Stimulated activated effector memory CD8-positive, alpha-beta T cell treated with anti-CD3 and anti-CD28 coated beads, Interleukin-12 subunit alpha, Interleukin-12 subunit beta, amount 100 ng/mL, for 72 hours (primary cell): ENCODE data around the gene TMEM59.

ENCODE experiments used
- ATAC-seq: fragments of 150-1000 bp; cut with Tn5 transposase; 2 replicates; pipeline ENCODE4 v1.10.0; 2021
- DNase-seq, 2 donors: peaks; one replicate each; pipeline ENCODE4 v3.0.0; 2021 to 2022; ENCODE audit warnings: low spot score in 2 of 2
- H3K27ac Mint-ChIP-seq: one replicate; pipeline ENCODE4 v1.8.0; 2022; ENCODE audit warnings: mild to moderate bottlenecking, mixed read lengths
- H3K36me3 Mint-ChIP-seq: one replicate; pipeline ENCODE4 v1.8.0; 2022; ENCODE audit warnings: mild to moderate bottlenecking, mixed read lengths
- H3K4me1 Mint-ChIP-seq: one replicate; pipeline ENCODE4 v1.8.0; 2022; ENCODE audit warnings: mixed read lengths
- H3K4me3 Mint-ChIP-seq: one replicate; pipeline ENCODE4 v1.8.0; 2022; ENCODE audit warnings: mild to moderate bottlenecking, mixed read lengths
- H3K9me3 Mint-ChIP-seq: one replicate; pipeline ENCODE4 v1.8.0; 2022; ENCODE audit warnings: mixed read lengths

TMEM59 gene

DNA sequence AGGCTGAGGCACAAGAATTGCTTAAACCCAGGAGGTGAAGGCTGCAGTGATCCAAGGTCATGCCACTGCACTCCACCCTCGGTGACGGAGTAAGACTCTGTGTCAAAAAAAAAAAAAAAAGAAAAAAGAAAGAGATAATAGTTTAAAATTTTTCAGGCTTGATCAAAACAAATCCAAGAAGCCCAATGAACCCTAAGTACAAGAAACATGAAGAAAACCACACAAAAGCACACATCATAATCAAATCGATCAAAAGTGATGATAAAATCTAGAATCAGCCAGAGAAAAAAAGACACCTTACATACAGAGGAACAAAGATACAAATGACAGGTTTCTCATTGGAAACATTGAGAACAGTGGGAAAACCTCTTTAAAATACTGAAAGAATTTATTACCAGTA lies 66.5 kb downstream of the TMEM59 start:
- Mint-ChIP-seq H3K9me3 (no peaks in the 10 kb centered on the region), H3K4me1 (no peaks in the 10 kb centered on the region), H3K27ac (no peak overlapping the region), H3K4me3 (no peak overlapping the region), H3K36me3 (no peaks in the 10 kb centered on the region)
- no peak for ATAC-seq
- no peak for DNase-seq

- H3K9me3 Mint-ChIP-seq, result no peaks in the 10 kb centered on the region
- H3K4me3 Mint-ChIP-seq, result no peak overlapping the region
- no peaks in the 10 kb centered on the region for H3K36me3 Mint-ChIP-seq
- no peak overlapping the region for H3K27ac Mint-ChIP-seq
- no peak for DNase-seq
- H3K4me1 Mint-ChIP-seq, result no peaks in the 10 kb centered on the region
- ATAC-seq, result no peak
These were observed 68.3 kb downstream of the TMEM59 start for GRCh38 chr1:53984726-53985125.

GRCh38 chr1:53982763-53983104 lies 70.3 kb downstream of the TMEM59 start:
- H3K4me1 Mint-ChIP-seq, result no peaks in the 10 kb centered on the region
- H3K9me3 Mint-ChIP-seq, result no peaks in the 10 kb centered on the region
- no peak for DNase-seq
- ATAC-seq, result no peak
- H3K27ac Mint-ChIP-seq, result no peak overlapping the region
- no peaks in the 10 kb centered on the region for H3K36me3 Mint-ChIP-seq
- H3K4me3 Mint-ChIP-seq, result no peak overlapping the region

- H3K27ac Mint-ChIP-seq, result no peak overlapping the region
- no peaks in the 10 kb centered on the region for H3K36me3 Mint-ChIP-seq
- no peaks in the 10 kb centered on the region for H3K9me3 Mint-ChIP-seq
- DNase-seq (no peak), ATAC-seq (no peak)
- no peak overlapping the region for H3K4me3 Mint-ChIP-seq
- H3K4me1 Mint-ChIP-seq, result no peaks in the 10 kb centered on the region
These were observed 70.8 kb downstream of the TMEM59 start for GRCh38 chr1:53982034-53982762.

- no peak for DNase-seq
- no peaks in the 10 kb centered on the region for H3K36me3 Mint-ChIP-seq
- H3K4me3 Mint-ChIP-seq, result no peak overlapping the region
- ATAC-seq, result no peak
- H3K27ac Mint-ChIP-seq, result no peak overlapping the region
- H3K9me3 Mint-ChIP-seq, result no peaks in the 10 kb centered on the region
- H3K4me1 Mint-ChIP-seq, result no peaks in the 10 kb centered on the region
These were observed 71.8 kb downstream of the TMEM59 start for GRCh38 chr1:53981220-53981619.

DNA sequence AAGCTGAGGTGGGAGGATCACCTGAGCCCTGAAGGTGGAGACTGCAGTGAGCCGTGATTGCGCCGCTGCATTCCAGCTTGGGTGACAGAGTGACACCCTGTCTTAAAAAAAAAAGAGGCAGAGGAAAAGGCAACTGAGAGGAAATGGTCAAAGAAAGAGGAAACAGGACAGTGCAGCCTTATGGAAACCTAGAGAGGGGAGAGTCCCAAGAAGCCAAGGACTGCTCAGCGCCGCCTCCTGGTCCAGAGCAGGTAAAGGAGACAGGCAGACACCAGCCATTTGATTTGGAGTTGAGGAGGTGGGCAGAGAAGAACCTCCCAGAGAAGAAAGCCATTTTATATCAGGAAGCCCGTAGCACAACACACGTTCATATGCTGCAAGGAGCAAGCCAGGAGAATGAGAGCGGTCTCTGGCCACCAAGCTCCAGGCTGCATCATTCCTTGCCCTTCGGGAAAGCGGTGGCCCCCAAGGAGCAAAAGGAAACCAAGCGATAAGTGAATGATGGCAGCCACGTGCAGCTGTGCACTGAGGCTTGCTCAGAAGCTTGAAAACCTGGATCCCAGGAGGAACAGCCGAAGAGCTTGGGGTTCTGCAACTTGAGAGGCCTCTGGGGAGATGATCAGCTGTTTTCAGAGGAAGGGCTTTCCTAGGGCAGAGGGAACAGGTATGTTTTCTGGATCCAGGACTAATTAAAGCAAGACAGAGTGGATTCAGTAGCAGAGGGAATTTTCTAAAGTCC lies 73.1 kb downstream of the TMEM59 start:
- H3K27ac Mint-ChIP-seq, result no peak overlapping the region
- DNase-seq (no peak), ATAC-seq (no peak)
- H3K4me3 Mint-ChIP-seq, result no peak overlapping the region
- H3K36me3 Mint-ChIP-seq, result no peaks in the 10 kb centered on the region
- H3K9me3 Mint-ChIP-seq, result no peaks in the 10 kb centered on the region
- no peaks in the 10 kb centered on the region for H3K4me1 Mint-ChIP-seq
